ENCODE results near the gene FUT8. TPM values are rescaled to one million over a fixed set of nuclear protein-coding genes. Genes with fewer than 3 reads are reported as not detected.

FUT8 gene
- total and polyA plus RNA-seq, 4 donors = 1.1 to 14.1 (median 4.0) TPM

- no peaks in the 10 kb centered on the region for H3K4me1 ChIP-seq (ENCODE audit: control insufficient read depth in 4 of 4, insufficient read depth in 4 of 4, low read length in 3 of 4)
- no peaks in the 10 kb centered on the region for H3K36me3 ChIP-seq (ENCODE audit: control insufficient read depth in 4 of 4, insufficient read depth in 3 of 4, low read depth in 1 of 4, low read length in 3 of 4)
- no peak for DNase-seq (ENCODE audit: low spot score)
- WGBS = 84% methylated on average over 3 of the region's 3 CpGs
- H3K27ac ChIP-seq (ENCODE audit: low read depth in 1 of 2, low read length in 2 of 2) = no peak overlapping the region
- no peak overlapping the region for H3K9ac ChIP-seq (ENCODE audit: low read depth in 1 of 2, low read length in 2 of 2)
- TF ChIP-seq ZBTB33 (IDR thresholded peaks at IDR 0.05) (no peak), REST (IDR thresholded peaks at IDR 0.05) (no peak), MAX (IDR thresholded peaks at IDR 0.05) (no peak), JUND (IDR thresholded peaks at IDR 0.05) (no peak), SP1 (IDR thresholded peaks at IDR 0.05) (no peak), HNF4A (conservative IDR thresholded peaks at IDR 0.05) (no peak), HNF4G (IDR thresholded peaks at IDR 0.05) (no peak), FOXA1 (IDR thresholded peaks at IDR 0.05) (no peak), ATF3 (IDR thresholded peaks at IDR 0.05) (no peak), RXRA (IDR thresholded peaks at IDR 0.05) (no peak), EGR1 (IDR thresholded peaks at IDR 0.05; ENCODE audit: low read depth in 2 of 2) (no peak), NR2F2 (IDR thresholded peaks at IDR 0.05) (no peak), FOXA2 (IDR thresholded peaks at IDR 0.05) (no peak), CTCF (IDR thresholded peaks at IDR 0.05; ENCODE audit: low read depth, low read length, missing input control) (no peak), GABPA (IDR thresholded peaks at IDR 0.05 in 1 of 2, conservative IDR thresholded peaks at IDR 0.05 in 1 of 2) (no peak), YY1 (IDR thresholded peaks at IDR 0.05) (no peak), TAF1 (conservative IDR thresholded peaks at IDR 0.05) (no peak)
- peaks cover 0 to 2% (median 0%) of the 10 kb centered on the region in 4 donors for H3K9me3 ChIP-seq (ENCODE audit: control insufficient read depth in 4 of 4, low read length in 3 of 4)
- no peak overlapping the region for H3K4me3 ChIP-seq (ENCODE audit: low read depth in 1 of 3, low read length in 3 of 3)
- no peaks in the 10 kb centered on the region for H3K27me3 ChIP-seq (ENCODE audit: control insufficient read depth in 4 of 4, insufficient read depth in 4 of 4, low read length in 3 of 4)
Observed at GRCh38 chr14:65503771-65504170, 91.2 kb downstream of the FUT8 start.

DNA sequence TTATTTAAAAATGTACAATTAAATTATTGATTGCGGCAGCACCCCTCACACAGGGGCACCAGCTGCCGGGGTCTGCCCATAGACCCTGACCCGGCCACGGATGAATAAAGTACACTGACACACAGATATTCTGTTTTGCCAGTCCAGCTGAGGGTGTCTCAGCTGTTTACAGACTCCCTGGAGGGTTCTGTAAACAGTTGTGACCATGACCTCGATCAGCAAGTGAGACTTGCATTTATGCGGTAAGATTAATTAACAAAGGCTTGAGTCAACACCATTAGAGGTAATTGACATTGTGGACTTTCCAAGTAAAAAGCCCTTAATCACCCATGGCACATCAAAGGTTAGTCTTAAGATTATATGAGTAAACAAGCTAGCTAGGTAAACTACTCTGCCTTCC is 94.3 kb downstream of the FUT8 start:
- no peak for DNase-seq (ENCODE audit: low spot score)
- TF ChIP-seq FOXA1 (IDR thresholded peaks at IDR 0.05) = no peak
- no peak for TF ChIP-seq REST (IDR thresholded peaks at IDR 0.05)
- TF ChIP-seq HNF4A (conservative IDR thresholded peaks at IDR 0.05) = no peak
- TF ChIP-seq CTCF (IDR thresholded peaks at IDR 0.05; ENCODE audit: low read depth, low read length, missing input control) = no peak
- no peak for TF ChIP-seq HNF4G (IDR thresholded peaks at IDR 0.05)
- TF ChIP-seq GABPA (IDR thresholded peaks at IDR 0.05 in 1 of 2, conservative IDR thresholded peaks at IDR 0.05 in 1 of 2) = no peak
- TF ChIP-seq RXRA (IDR thresholded peaks at IDR 0.05) = no peak

More for the DNA sequence above, 94.3 kb downstream of the FUT8 start:
- Histone ChIP-seq H3K27ac (ENCODE audit: low read depth in 1 of 2, low read length in 2 of 2) (no peak overlapping the region), H3K36me3 (ENCODE audit: control insufficient read depth in 4 of 4, insufficient read depth in 3 of 4, low read depth in 1 of 4, low read length in 3 of 4) (no peaks in the 10 kb centered on the region), H3K27me3 (ENCODE audit: control insufficient read depth in 4 of 4, insufficient read depth in 4 of 4, low read length in 3 of 4) (no peaks in the 10 kb centered on the region), H3K9ac (ENCODE audit: low read depth in 1 of 2, low read length in 2 of 2) (no peak overlapping the region), H3K4me3 (ENCODE audit: low read depth in 1 of 3, low read length in 3 of 3) (no peak overlapping the region), H3K4me1 (ENCODE audit: control insufficient read depth in 4 of 4, insufficient read depth in 4 of 4, low read length in 3 of 4) (no peaks in the 10 kb centered on the region), H3K9me3 (ENCODE audit: control insufficient read depth in 4 of 4, low read length in 3 of 4) (peaks cover 0 to 2% (median 0%) of the 10 kb centered on the region in 4 donors)
- WGBS = 40% methylated on average over 6 of the region's 6 CpGs

All from liver (tissue), 9 donors.